ENCODE results near the gene INPP5B. TPM values are rescaled to one million over a fixed set of nuclear protein-coding genes. Genes with fewer than 3 reads are reported as not detected.

INPP5B gene
- total and polyA plus RNA-seq, 2 of the 13 experiments (the other 11 are each of a cell fraction or from before 2014, with no cell fraction given), result 9.0 to 9.8 TPM

GRCh38 chr1:37951783-37952624 lies 5.2 kb upstream of the INPP5B start (continued):
- no peak for TF ChIP-seq ZNF878 (CRISPR knock-in tag; IDR thresholded peaks at IDR 0.05)
- TF ChIP-seq ESRRA (CRISPR knock-in tag; IDR thresholded peaks at IDR 0.05; ENCODE audit: low read depth), result peak; percentile 56; the same call in 1 of the 2 replicates
- TF ChIP-seq PHF5A (CRISPR knock-in tag; IDR thresholded peaks at IDR 0.05; ENCODE audit: low read depth, unreplicated experiment), result no peak
- no peak for TF ChIP-seq GATAD2A (CRISPR knock-in tag; IDR thresholded peaks at IDR 0.05)
- TF ChIP-seq KLF9 (CRISPR knock-in tag; IDR thresholded peaks at IDR 0.05; ENCODE audit: low read depth), result no peak
- no peak for TF ChIP-seq SRF (IDR thresholded peaks at IDR 0.05; ENCODE audit: low read depth, low read length)
- TF ChIP-seq ARNTL (CRISPR knock-in tag; IDR thresholded peaks at IDR 0.05), result no peak
- no peak for TF ChIP-seq ZNF121 (CRISPR knock-in tag; IDR thresholded peaks at IDR 0.05)
- no peak for TF ChIP-seq CHCHD3 (CRISPR knock-in tag; IDR thresholded peaks at IDR 0.05)
- no peak for TF ChIP-seq ZSCAN25 (CRISPR knock-in tag; IDR thresholded peaks at IDR 0.05)
- TF ChIP-seq AKAP8 (CRISPR knock-in tag; IDR thresholded peaks at IDR 0.05), result no peak
- TF ChIP-seq TSC22D2 (CRISPR knock-in tag; IDR thresholded peaks at IDR 0.05; ENCODE audit: borderline replicate concordance), result no peak

DNA sequence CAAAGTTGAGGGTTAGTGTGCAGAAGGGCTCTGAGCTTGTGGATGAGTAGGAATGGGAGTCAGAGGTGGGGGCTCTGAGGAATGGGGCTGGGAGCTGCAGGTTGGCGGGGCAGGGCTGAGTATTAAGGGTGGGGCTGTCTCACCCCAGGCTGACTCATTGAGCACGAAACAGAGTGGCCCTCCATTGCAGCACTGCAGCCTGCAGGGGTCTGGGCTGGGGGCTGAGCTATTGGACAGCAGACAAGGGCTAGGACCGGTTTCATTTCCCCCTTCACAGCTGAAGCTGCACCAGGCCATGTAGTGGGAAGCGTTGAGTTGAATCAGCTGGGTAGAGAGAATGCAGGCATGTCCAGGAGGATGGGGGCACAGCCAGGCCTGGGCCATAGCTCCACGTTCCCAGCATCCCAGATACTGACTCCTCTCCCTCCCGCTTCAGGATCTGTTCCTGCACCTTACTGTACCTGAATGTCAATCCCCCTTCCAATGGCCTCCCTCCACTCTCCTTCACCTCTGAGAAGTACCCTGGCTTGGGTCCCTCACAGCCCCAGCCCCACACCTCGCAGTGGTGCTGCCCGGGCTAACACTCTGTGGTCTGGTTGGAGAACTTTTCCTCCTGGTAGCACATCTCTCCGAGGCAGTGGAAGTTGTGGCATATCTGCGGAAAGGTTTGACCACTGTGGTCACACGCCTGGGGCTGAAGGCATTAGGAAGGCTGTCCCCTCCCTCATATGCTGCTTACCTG lies 4.4 kb upstream of the INPP5B start:
- no peaks in the 10 kb centered on the region for H4K20me1 ChIP-seq (ENCODE audit: insufficient read depth, low read length)
- peak; percentile 52; the same call in 1 of the 2 replicates for TF ChIP-seq ZNF768 (CRISPR knock-in tag; IDR thresholded peaks at IDR 0.05)
- no peak for TF ChIP-seq RBM22 (optimal IDR thresholded peaks at IDR 0.05; ENCODE audit: low read length)
- TF ChIP-seq ZBTB4 (CRISPR knock-in tag; IDR thresholded peaks at IDR 0.05; ENCODE audit: borderline replicate concordance), result no peak
- TF ChIP-seq ZBTB20 (CRISPR knock-in tag; IDR thresholded peaks at IDR 0.05; ENCODE audit: borderline replicate concordance, low read depth), result no peak
- no peak for TF ChIP-seq FOXA3 (CRISPR knock-in tag; IDR thresholded peaks at IDR 0.05)
- H2AFZ ChIP-seq (ENCODE audit: low read length), result no peak overlapping the region
- H3K4me2 ChIP-seq (ENCODE audit: low read depth, low read length), result peak overlapping the region; percentile 51
- H3K4me1 ChIP-seq (ENCODE audit: insufficient read depth, low read length), result peaks cover 71% of the 10 kb centered on the region
- DNase-seq (ENCODE audit: low spot score) (no peak), ATAC-seq (peak; percentile 2), FAIRE-seq (no peak)
- WGBS (ENCODE audit: low lambda C conversion rate), result 40% methylated on average over 10 of the region's 11 CpGs
- H3K9ac ChIP-seq (ENCODE audit: insufficient read depth, low read depth, low read length), result no peak overlapping the region
- intact Hi-C loops (cut with micrococcal nuclease; ENCODE audit: unreplicated experiment), result no loop called here
- ChIA-PET CTCF (ENCODE audit: low intra/inter-chr PET ratio, low total read pairs) (no interaction called here), POLR2A (interaction anchor here (3.5 kb wide), 1 partner anchor 11 kb away, joined by 13 read pairs; no protein-coding TSS in a partner anchor)
- H3K36me3 ChIP-seq (replicated peaks in 1 of 2; ENCODE audit: control insufficient read depth in 1 of 2, insufficient read depth in 2 of 2, low read length in 2 of 2), result no peaks in the 10 kb centered on the region
- in situ Hi-C loops (cut with HindIII; ENCODE audit: extremely low pct_ligation_motif_present, low pct_unique_long_range_greater_than_20kb), result no loop called here
- no TSS peak for BruUV-seq (replicated peaks)
- H3K9me3 ChIP-seq (ENCODE audit: low read length), result no peaks in the 10 kb centered on the region
- H3K27ac ChIP-seq (ENCODE audit: extremely low read length, insufficient read depth, low read length), result no peak overlapping the region
- no peaks in the 10 kb centered on the region for H3K79me2 ChIP-seq (ENCODE audit: insufficient read depth, low read length)
- H3K4me3 ChIP-seq (replicated peaks in 1 of 3; ENCODE audit: insufficient read depth in 1 of 3, low read depth in 2 of 3, low read length in 3 of 3), result peak overlapping the region in 1 of 3 experiments; percentile 44; a peak in 1 of 6 replicates
- no peaks in the 10 kb centered on the region; a peak in 1 of 5 replicates for H3K27me3 ChIP-seq (ENCODE audit: control insufficient read depth in 1 of 2, insufficient read depth in 2 of 2, low read length in 2 of 2)
